GM19043 (cell line): ENCODE measurements around the gene NOP58.
"Not testable (repeated sequence)": the region's sequence is repeated elsewhere in the genome, so short reads cannot be mapped to it uniquely, and the experiment has no call there.

Experiments used
- ATAC-seq: cut with Tn5 transposase; IDR thresholded peaks from one replicate; pipeline ENCODE4 v1.9.1; 2021; ENCODE audit warnings: low read depth; ENCODE audit not compliant: unreplicated experiment

NOP58 gene

GRCh38 chr2:202299712-202300111, 34.1 kb downstream of the NOP58 start:
- ATAC-seq: peak; percentile 95

- no peak for ATAC-seq
These were observed 40.5 kb downstream of the NOP58 start for GRCh38 chr2:202306034-202306433.

DNA sequence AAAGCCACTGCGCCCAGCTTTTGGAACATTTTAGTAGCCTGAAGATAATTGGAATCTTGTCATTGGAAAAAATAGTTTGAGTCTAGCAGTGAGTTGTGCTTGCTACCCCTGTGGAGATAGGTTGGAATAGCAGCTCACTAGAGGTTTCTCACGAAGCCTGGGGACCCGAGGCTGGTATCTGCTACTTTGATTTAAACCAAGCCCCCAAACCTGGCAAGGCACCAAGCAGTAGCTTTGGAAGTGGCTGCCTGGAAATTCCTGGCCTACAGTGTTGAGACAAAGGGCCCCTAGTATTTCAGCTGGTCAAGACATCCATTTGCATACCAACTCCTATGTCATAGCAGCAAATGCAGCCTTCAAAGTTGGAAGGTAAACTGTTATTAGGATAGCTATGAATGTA, 42.1 kb downstream of the NOP58 start:
- no peak for ATAC-seq

DNA sequence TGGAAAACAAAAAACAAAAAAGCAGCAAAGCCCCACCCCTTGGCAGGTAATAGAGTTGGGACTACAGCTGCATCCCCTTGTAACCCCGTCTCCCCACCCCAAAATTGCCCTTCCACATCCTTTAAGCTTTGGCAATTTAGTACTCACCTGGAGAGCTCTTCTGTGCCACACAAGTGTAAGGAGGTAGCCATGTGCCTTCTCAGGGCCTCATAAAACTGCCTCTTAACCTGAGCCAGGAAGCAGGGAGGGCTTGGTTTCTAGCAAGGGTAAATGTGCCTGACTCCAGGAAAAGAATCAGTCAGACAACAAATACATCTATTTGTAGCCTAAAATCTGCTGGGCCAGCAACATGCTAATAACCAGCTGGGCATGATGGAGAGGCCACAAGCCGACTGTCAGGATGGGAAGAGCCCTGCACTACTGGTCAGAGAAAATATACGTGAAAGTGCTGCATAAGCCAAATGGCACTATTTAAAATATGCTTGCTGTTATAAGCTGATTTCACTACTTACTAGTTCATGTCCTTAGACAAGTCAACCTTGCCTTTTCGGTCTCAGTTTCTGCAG, 46.3 kb downstream of the NOP58 start:
- ATAC-seq: no peak

DNA sequence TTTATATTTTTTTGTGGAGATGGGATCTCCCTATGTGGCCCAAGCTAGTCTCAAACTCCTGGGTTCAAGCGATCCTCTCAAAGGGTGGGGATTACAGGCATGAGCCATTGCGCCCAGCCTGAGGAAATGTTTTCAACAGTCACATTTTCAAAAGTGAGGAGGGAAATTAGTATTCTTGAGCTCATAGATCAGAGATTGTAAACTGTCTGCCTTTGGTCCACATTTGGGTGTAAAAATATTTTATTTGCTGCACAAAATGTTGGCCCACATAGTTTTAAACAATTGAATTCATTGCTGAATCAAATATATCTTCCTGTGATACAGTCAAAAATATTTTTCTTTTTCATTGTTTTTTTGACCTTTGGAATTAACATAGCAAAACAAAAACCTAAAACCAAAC, 48.6 kb downstream of the NOP58 start:
- ATAC-seq: no peak

DNA sequence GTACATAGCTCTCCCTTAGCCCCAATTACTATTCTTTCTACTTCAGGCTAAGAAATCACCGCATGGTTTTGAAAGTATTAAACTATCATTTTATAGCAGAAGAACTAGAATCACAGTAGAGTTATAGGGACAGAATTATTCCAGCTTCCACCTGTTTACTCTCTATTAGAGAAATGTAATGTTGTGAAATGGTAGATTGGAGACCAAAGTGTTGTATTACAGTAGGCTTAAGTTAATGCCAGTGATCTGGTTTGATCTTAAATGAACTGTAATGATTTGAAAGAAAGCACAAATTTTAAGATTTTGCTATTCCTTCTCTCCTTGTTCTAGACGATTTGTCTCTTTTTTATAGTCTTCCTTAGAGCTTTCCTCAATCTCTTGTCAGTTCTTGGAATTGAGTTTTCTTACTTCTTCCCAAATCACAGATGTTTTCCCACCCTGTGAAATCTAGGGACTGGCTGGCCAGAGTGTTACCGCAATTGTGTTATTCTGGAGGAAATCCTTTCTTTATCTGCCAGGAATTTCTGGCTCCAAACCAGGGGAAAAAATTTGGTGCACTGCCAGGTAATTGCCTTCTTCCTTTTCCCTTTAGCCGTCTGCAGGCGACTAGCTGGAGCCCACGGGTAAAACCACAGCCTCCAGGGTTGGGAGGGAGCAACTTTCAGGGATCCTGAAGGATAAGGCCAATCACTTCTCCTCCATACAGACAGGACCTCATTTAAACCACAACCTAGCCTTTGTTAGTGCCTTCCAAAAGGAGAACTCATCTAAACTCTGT, 51.7 kb downstream of the NOP58 start:
- ATAC-seq: no peak

DNA sequence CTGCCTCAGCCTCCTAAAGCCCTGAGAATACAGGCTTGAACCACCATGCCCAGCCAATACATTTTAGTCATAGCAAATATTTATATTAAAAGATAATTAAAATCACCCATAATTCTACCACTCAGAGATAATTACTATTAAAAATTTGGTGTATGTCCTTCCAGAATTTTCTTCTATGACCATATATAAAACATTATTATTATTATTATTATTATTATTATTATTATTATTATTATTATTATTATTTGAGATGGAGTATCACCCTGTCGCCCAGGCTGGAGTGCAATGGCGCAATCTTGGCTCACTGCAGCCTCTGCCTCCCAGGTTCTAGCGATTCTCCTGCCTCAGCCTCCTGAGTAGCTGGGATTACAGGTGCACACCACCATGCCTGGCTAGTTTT, 54.8 kb downstream of the NOP58 start:
- ATAC-seq: not testable (repeated sequence)

DNA sequence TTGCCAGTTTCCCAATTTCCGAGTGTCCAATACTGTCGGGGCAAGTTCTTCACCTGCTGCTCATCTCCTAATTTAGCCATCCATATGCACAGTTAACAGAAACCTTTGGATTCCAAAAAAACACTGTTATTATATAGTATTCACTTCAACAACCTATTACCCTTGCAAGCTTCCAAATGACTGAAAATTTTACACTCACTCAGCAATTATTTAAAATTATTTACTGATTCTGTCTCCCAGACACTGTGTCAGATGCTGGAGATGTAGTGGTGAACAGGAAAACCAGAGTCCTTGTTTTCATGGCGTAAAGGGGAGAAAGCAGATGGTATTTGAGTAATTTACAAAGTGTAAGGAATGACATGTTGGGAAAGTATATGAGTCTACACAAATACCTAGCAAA, 56.9 kb downstream of the NOP58 start:
- ATAC-seq: no peak

GRCh38 chr2:202327858-202328257, 62.3 kb downstream of the NOP58 start:
- ATAC-seq: no peak

DNA sequence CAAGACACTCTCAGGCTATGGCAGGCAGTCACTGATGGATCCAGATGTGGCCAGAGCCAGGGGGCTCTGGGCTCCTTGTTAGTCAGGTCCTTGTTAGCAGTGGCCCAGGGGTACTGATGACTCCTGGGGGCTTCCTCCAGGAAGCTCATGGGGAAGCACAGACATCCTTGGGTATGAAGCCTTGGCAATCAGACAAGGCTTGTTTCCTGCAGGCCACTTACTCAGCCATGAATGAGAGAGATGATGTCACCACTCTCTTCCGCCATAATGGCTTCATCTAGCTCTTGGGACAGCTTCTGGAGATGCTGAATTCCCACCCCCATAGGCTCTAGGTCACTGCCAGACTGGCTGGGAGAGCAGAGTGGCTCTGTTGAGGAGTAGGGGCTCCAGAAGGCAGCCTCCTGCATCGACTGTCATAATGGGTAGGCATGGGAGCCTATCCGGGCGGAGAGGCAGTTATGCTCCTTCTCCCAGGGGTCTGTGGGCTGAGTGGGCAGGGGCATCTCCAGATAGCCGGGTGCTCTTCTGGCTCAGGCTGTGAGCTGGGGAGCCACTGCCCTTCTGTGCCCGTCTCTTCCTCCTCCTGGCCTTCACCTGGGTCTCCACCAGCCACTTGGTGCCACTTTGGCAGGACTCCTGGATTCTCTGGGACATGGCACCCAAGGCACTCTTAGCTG, 70.4 kb downstream of the NOP58 start:
- no peak for ATAC-seq

DNA sequence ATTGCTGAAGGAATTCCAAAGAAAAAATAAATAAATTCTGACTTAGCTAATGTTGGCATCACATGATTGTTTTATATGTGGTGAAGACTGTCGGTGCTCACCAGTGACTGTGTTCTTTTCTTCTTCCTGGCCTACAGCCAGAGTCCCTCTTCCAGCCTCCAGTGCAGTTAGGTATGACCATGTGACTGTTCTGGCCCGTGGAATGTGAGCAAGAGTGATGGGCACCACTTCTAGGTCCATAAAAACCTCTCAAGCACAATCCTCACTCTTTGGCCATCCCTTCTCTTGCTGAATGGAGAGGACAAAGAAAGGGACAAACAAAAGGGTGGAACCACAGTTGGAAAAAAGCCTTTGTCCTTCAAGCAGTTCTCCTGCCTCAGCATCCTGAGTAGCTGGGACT, 71.6 kb downstream of the NOP58 start:
- no peak for ATAC-seq

DNA sequence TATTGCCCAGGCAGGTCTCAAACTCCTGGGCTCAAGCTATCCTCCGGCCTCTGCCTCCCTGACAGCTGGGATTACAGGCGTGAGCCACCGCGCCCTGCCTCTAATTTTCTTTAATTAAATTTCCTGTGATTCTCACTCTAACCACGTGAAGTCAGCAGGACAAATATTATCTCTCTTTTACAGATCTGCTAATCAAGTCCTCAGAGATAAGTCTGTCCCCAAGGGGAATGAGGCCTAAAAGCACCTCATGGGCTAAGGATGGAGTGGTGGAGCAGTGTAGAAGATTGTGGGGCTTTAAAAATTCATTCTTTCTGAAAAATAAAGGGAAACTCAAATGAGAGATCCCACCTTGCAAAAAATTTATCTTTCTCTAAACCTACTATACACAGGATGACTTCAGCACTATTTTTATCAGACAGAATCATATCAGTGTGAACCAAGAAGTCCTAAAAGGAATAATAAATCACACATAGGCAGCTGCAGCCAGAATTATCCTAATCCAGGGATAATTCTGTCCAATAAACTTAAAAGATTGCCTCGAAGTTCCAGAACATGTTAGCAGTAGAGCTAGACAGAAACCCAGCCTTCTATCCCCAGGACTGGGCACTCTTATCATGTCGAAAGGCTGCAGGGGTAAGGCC, 72.3 kb downstream of the NOP58 start:
- no peak for ATAC-seq

DNA sequence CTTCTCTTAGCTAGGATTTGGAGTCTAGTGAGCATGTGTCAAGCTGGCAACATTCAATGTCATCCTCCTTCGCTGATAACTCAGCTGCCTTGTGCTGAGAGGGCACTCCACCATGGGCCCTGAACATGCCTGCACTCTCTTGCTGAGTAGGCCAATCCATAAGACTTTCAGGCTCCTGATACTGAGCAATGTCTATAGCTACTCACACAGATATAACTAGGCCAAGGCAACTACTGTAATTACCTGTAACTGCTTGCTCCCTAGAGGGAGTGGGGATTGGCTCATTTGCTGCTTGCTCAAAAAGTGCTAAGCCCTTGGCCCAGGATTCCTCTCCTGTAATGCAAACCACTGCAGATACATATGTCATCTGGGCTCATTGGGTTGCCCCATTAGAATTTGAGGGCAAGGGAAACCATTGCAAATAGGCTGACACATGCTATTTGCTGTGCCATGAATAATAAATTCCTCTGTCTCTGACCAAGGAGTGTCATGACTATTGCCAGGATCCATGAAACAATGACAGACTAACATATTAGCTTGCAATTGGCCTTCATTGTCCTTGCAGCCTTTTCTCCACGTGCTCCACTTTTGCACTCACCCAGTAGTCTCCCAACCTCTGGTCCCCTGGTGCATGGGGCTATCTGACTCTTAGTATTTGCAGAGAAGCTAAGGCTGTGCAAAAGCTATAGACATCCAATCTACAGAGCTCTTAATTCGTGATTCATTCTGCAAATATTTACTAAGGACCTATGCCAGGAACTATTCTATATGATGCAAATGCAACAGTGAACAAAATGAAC, 73.7 kb downstream of the NOP58 start:
- ATAC-seq: no peak

DNA sequence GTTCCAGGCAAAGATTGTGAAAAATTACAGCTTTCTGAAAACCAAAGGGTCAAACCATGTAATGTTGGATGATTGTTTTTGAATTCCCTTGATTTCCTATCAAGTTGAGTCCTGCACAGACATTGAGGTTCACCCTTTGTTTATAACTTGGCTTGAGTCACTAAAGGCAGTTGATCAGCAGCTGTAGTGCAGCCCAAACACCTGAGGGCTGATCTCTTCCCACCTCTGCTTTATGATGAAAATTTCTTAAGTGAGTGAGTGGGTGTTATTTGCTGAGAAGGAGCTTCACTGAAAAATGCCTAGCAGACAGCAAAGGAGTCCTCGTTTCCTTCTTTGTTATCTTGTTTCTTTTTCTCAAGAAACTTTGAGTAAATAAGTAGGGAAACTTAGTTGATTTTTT, 78.6 kb downstream of the NOP58 start:
- ATAC-seq: no peak

GRCh38 chr2:202346180-202346579, 80.6 kb downstream of the NOP58 start:
- ATAC-seq: no peak
